ENCODE measurements around the gene DHRS12.

DHRS12 gene

DNA sequence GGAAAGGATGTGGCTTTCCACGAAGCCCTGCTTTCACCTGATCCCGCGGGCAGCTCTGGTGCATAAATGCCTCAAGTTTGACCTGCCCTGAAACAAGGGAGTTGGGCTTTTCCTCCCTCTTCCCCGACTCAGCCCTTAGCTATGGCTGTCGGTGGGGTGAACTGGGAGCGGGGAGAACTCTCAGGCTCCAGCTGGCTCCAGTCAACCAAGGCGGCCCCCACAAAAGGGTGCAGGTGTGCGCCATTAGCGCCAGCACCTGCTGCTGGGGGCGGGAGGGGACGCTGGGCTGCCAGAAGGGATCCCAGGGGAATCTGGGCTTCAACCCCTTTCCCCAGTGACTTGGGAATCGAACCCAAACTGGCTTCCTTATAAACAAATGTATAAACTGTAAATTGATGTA is 7.1 kb upstream of the DHRS12 start:
- no peak for DNase-seq (ENCODE audit: low read depth)

DNA sequence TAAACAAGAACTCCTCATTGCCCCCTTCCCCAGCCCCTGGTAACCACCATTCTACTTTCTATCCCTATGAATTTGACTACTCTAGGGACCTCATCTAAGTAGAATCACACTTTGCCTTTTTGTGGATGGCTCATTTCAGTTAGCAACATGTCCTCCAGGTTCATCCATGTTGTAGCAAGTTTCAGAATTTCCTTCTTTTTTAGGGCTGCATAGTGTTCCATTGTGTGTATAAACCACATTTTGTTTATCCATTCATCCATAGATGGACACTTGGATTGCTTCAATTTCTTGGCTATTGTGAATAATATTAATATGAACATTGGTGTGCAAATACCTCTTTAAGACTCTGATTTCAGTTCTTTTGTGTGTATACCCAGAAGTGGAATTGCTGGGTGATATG is 4.8 kb upstream of the DHRS12 start:
- DNase-seq (ENCODE audit: low read depth), result no peak

- no peak for DNase-seq (ENCODE audit: low read depth)
These were observed 3.1 kb upstream of the DHRS12 start for GRCh38 chr13:51807041-51807440.

- DNase-seq (ENCODE audit: low read depth), result no peak
These were observed 2.6 kb upstream of the DHRS12 start for GRCh38 chr13:51806566-51806965.

DNA sequence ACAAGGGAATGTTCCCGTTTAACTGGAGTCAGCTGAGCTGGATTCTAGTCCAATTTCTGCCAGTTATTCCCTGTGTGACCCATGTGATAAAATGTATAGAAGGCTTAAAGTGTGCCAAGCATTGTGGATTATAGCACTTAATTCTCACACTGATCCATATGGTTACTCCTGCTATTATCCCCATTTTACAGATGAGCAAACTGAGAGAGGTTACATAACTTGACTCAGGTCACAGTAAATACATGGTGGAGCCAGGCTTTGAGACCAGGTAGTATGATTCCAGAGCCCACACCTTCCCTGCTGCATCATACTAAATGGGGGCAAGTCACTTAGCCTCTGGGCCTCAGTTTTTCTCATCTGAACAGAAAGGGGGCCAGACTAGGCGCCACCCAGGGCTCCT is 2.0 kb upstream of the DHRS12 start:
- DNase-seq (ENCODE audit: low read depth), result no peak

GRCh38 chr13:51805313-51805712 is 1.4 kb upstream of the DHRS12 start:
- no peak for DNase-seq (ENCODE audit: low read depth)

DNA sequence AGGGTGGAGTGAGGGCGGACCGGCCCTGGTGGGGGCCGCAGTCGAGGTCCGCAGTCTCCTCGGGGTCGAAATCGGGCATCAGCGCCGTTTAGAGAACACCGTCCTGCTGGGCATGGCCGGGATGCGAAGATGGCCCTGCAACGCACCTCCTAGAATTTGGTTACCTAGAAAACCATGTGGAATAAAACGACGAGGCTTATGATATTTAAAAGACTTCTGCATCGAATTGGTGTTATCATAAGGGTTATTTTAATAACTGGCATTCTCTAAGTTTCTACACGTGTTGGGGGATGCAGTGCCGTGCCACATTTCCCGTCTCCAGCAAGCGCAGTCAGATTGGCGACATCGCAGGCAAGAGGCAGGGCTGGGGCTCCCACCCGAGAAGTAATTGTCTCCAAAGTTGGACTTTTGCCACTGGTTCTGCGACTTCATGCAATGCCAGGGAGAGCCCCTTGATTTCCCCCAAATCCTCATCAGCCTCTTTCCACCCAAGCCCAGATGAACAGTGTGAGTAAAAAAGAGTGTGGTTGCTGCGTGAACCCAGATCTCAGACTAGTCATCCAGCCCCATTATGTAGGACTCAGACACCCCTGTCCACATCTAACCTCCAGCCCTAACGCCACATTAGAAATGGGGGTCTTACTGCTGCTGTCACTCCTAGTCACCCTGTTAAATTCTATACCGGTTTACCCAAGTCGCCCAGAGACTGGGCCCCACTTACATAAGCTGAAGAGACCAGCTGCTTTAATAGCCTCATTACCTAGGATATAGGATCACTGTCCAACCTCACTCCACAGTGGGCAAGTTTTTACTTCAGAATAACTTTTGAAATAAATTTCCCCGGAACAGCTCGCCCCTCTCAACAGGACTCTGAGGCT is 571 bp upstream of the DHRS12 start:
- DNase-seq (ENCODE audit: low read depth), result peak; percentile 35

GRCh38 chr13:51802631-51803418 is 1.1 kb downstream of the DHRS12 start:
- no peak for DNase-seq (ENCODE audit: low read depth)

DNA sequence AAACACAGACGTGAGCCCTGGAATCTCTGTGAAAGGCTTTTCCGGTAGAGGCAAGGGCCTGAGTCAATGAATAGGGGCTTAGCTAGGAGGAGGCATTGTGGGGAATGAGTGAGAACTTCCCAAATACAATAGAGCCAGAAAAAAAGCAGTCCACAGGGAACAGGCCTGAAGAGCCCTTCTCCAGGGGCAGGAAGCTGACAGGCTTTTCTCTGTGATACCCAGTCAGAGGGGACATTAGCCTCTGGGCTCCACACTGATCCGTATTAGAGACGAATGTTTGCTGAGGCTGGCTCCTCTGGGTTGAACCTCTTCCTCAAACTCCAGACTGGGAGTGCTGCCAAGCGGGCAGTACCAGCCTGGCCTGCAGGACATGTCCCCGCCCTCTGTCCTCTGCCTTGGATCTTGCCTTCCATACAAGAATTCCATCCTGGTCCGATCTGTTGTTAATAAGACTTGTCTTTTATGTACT is 2.3 kb downstream of the DHRS12 start:
- no peak for DNase-seq (ENCODE audit: low read depth)

GRCh38 chr13:51800486-51800885 is 3.5 kb downstream of the DHRS12 start:
- no peak for DNase-seq (ENCODE audit: low read depth)

GRCh38 chr13:51799261-51799660 is 4.7 kb downstream of the DHRS12 start:
- no peak for DNase-seq (ENCODE audit: low read depth)

- DNase-seq (ENCODE audit: low read depth), result peak; percentile 40
These were observed 6.1 kb downstream of the DHRS12 start for GRCh38 chr13:51797664-51798488.

GRCh38 chr13:51796546-51796945 is 7.4 kb downstream of the DHRS12 start:
- no peak for DNase-seq (ENCODE audit: low read depth)

DNA sequence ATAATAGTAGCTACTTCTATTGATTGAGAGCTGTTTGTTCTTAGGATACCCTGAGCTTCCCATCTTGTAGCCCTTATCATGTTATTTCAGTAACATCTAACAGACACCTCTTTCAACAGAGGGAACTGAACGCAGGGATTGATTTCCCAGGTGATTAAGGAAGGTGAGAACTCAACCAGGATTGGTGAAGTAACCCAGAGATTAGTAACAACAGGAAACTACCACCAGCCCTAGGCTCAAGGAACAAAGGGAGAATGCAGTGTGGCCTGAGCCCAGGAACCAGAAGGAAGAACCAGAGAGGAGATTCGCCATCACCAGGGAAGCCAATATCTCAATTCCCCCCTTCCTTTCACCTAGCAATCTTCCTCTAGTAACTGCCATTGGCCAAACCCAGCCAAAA is 8.5 kb downstream of the DHRS12 start:
- no peak for DNase-seq (ENCODE audit: low read depth)

DNA sequence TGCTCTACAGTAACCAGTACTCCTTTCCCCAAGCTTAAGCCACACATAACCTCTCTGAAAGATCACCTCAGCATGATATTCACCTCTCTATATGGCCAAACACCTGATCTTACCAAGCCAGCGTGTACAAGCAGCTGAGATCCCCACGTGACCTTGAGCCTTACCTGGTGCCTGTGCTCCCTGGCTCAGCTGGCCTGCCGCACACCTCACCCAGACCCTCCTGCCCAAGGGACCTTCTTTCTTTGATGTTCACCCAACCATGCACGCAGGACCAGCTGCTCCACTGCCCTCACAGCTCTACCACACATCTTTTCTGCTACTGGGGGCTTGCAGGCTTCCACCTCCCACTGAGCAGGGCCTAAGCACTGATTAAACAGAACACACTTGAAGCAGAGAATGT is 9.0 kb downstream of the DHRS12 start:
- no peak for DNase-seq (ENCODE audit: low read depth)

DNA sequence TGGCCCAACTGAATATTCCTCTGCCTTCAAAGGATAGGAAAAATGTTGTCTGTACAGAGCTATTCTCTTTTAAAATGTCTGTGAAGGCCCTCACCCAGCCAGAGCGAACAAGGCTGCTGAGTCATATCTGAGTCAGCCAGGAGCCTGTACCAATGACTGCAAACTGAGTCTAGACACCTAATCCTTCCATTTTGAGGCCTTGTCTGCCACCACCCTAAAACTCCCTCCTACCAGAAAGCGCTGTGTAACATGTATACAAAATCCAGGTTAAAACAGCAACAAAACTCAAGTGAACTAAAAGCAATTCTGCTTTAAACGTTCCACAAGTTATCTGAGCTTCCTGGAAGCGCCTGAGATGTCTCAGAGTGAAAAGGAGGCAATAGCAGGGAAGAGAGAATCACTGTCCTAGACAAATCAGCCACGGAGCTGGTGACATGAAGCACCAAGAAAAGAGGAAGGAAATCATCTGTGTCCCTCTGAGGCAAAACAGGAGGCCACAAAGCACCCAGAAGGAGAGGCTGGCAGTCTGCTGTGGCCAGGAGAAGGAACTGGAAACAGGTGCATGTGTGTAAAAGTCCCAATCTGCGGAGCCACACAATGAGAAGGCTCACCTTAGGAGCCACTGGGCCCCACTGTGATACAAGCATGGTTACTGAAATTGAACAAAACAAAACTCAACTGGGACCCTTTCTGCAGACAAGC is 10.2 kb downstream of the DHRS12 start:
- DNase-seq (ENCODE audit: low read depth), result peak; percentile 12

- no peak for DNase-seq (ENCODE audit: low read depth)
These were observed 17.3 kb downstream of the DHRS12 start for GRCh38 chr13:51786425-51787265.

GRCh38 chr13:51785712-51786424 is 18.1 kb downstream of the DHRS12 start:
- no peak for DNase-seq (ENCODE audit: low read depth)

DNA sequence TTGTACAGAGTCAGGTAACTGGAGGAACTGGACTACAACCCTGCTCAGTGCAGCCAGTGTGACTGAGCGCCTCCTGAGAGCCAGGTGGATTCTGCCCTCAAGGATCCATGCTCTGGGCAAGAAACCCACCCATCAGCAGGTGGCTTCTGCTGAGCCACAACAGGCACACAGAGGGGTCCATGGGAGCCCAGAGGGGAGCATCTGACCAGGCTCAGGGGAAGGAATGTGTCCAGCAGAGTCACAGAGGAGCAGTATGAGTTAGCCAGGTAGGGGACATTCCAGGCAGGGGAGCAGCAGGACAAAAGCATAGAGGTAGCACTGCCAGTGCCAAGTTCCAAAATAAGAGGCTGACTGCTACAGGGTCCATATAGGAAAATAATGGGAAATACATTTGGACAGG is 19.9 kb downstream of the DHRS12 start:
- no peak for DNase-seq (ENCODE audit: low read depth)
